DOHH2 (cell line): ENCODE results near the gene NCKAP1.

Experiments
- H3F3A ChIP-seq: fragments of 200-600 bp; sonication (generic), shearing (Covaris generic); 2 replicates; pipeline ENCODE4 v1.6.0; 2016; ENCODE audit warnings: antibody characterized with exemption, mild to moderate bottlenecking; ENCODE audit not compliant: control insufficient read depth, insufficient read depth
- H3K27ac ChIP-seq: fragments of 200-600 bp; sonication (generic); 2 replicates; pipeline ENCODE4 v1.5.1; 2014; ENCODE audit warnings: low read depth, mild to moderate bottlenecking, low read length, moderate library complexity
- H3K27me3 ChIP-seq: fragments of 200-600 bp; sonication (generic); 2 replicates; pipeline ENCODE4 v1.6.1; 2014; ENCODE audit warnings: mild to moderate bottlenecking, low read length, mixed read lengths; ENCODE audit not compliant: control insufficient read depth
- H3K36me3 ChIP-seq: fragments of 200-600 bp; sonication (generic); 2 replicates; pipeline ENCODE4 v1.6.1; 2014; ENCODE audit warnings: mild to moderate bottlenecking, low read length, moderate library complexity, mixed read lengths; ENCODE audit not compliant: control insufficient read depth
- H3K4me1 ChIP-seq: fragments of 200-600 bp; sonication (generic); 2 replicates; pipeline ENCODE4 v1.6.1; 2014; ENCODE audit warnings: mild to moderate bottlenecking, low read length, mixed read lengths; ENCODE audit not compliant: control insufficient read depth
- H3K4me2 ChIP-seq: fragments of 200-600 bp; sonication (generic); 2 replicates; pipeline ENCODE4 v1.6.0; 2014; ENCODE audit warnings: mild to moderate bottlenecking, low read length, moderate library complexity
- H3K4me3 ChIP-seq: fragments of 200-600 bp; sonication (generic); 2 replicates; pipeline ENCODE4 v1.5.1; 2014; ENCODE audit warnings: mild to moderate bottlenecking, low read length, mixed read lengths
- H3K79me2 ChIP-seq: fragments of 200-600 bp; sonication (generic); 2 replicates; pipeline ENCODE4 v1.6.1; 2014; ENCODE audit warnings: mild to moderate bottlenecking, low read length, mixed read lengths; ENCODE audit not compliant: control insufficient read depth
- H3K9me2 ChIP-seq: fragments of 200-600 bp; sonication (generic); replicated peaks from 2 replicates; pipeline ENCODE4 v1.6.1; 2014; ENCODE audit warnings: mild to moderate bottlenecking, low read length, mixed read lengths; ENCODE audit not compliant: control insufficient read depth
- H3K9me3 ChIP-seq: fragments of 200-600 bp; sonication (generic); 2 replicates; pipeline ENCODE4 v1.6.1; 2014; ENCODE audit warnings: antibody characterized with exemption, low read length, mixed read lengths; ENCODE audit not compliant: control insufficient read depth, insufficient read depth
- H4K20me1 ChIP-seq: fragments of 200-600 bp; sonication (generic); 2 replicates; pipeline ENCODE4 v1.6.0; 2014; ENCODE audit warnings: low read depth, mild to moderate bottlenecking, antibody characterized with exemption, low read length, moderate library complexity; ENCODE audit not compliant: control insufficient read depth, insufficient read depth
- EZH2phosphoT487 ChIP-seq: fragments of 200-600 bp; sonication (generic); IDR thresholded peaks from 2 replicates; pipeline ENCODE4 v1.6.1; 2017; ENCODE audit warnings: borderline replicate concordance, mild to moderate bottlenecking, antibody characterized with exemption, low read length, moderate library complexity, mixed read lengths
- TF ChIP-seq, protein P1 (sequence below): fragments of 200-600 bp; sonication (generic); IDR thresholded peaks from one replicate; pipeline ENCODE4 v1.5.1; 2014; ENCODE audit warnings: antibody characterized with exemption, mild to moderate bottlenecking, low read depth, low read length; ENCODE audit not compliant: poor library complexity, severe bottlenecking

Gene NCKAP1

DNA sequence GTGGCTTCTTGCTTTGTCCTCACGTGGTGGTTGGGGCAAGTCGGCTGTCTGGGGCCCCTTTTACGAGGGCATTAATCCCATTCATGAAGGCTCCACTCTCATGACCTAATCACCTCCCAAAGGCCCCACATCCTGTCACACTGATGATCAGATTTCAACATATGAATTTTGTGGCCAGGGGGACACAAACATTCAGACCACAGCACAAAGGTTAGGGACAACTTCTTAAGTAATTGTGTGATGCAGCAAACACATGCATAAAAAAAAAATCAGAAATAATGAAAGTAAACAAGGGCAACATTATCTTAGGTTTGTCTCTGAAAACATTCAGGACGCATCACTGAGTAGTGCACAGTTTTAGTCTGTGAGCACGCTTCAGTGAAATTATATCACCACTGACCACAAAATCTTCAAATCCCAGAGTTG is 117.6 kb downstream of the NCKAP1 start:
- no peaks in the 10 kb centered on the region for H3K9me3 ChIP-seq
- H3K4me1 ChIP-seq, result peaks cover 36% of the 10 kb centered on the region
- H3K27me3 ChIP-seq, result no peaks in the 10 kb centered on the region
- peak overlapping the region; percentile 40; the same call in 1 of the 2 replicates for H3K4me3 ChIP-seq
- H3K27ac ChIP-seq, result peak overlapping the region; percentile 68
- H3F3A ChIP-seq, result no peaks in the 10 kb centered on the region
- H3K36me3 ChIP-seq, result no peaks in the 10 kb centered on the region
- H3K4me2 ChIP-seq, result peak overlapping the region; percentile 71
- TF ChIP-seq, protein P1, sequence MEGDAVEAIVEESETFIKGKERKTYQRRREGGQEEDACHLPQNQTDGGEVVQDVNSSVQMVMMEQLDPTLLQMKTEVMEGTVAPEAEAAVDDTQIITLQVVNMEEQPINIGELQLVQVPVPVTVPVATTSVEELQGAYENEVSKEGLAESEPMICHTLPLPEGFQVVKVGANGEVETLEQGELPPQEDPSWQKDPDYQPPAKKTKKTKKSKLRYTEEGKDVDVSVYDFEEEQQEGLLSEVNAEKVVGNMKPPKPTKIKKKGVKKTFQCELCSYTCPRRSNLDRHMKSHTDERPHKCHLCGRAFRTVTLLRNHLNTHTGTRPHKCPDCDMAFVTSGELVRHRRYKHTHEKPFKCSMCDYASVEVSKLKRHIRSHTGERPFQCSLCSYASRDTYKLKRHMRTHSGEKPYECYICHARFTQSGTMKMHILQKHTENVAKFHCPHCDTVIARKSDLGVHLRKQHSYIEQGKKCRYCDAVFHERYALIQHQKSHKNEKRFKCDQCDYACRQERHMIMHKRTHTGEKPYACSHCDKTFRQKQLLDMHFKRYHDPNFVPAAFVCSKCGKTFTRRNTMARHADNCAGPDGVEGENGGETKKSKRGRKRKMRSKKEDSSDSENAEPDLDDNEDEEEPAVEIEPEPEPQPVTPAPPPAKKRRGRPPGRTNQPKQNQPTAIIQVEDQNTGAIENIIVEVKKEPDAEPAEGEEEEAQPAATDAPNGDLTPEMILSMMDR, result no peak
- TF ChIP-seq EZH2phosphoT487, result no peak
- no peaks in the 10 kb centered on the region for H4K20me1 ChIP-seq
- no peaks in the 10 kb centered on the region for H3K9me2 ChIP-seq
- no peaks in the 10 kb centered on the region for H3K79me2 ChIP-seq

DNA sequence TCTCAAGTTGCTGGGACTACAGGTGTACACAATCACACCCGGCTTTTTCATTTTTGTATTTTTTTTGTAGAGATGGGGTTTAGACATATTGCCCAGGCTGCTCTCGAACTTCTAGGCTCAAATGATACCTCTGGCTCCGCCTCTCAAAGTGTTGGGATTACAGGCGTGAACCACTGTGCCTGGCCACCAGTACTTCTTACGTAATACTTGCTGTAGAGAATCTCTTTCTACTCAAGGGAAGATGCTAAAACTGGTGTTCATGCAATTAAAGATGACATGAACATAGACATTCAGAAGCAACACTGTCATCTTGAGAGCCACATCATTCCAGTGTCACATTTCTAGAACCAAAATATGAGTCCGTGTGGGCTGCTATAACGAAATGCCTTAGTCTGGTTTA is 118.2 kb downstream of the NCKAP1 start:
- Histone ChIP-seq H3K79me2 (no peaks in the 10 kb centered on the region), H3K36me3 (no peaks in the 10 kb centered on the region), H3K9me2 (no peaks in the 10 kb centered on the region), H3K27ac (peak overlapping the region; percentile 68), H3K27me3 (no peaks in the 10 kb centered on the region), H3K4me1 (peaks cover 41% of the 10 kb centered on the region), H3K9me3 (no peaks in the 10 kb centered on the region), H3K4me2 (peak overlapping the region; percentile 71), H4K20me1 (no peaks in the 10 kb centered on the region), H3K4me3 (peak overlapping the region; percentile 40; the same call in 1 of the 2 replicates), H3F3A (no peaks in the 10 kb centered on the region)
- TF ChIP-seq EZH2phosphoT487, result no peak
- TF ChIP-seq, protein P1, result no peak

DNA sequence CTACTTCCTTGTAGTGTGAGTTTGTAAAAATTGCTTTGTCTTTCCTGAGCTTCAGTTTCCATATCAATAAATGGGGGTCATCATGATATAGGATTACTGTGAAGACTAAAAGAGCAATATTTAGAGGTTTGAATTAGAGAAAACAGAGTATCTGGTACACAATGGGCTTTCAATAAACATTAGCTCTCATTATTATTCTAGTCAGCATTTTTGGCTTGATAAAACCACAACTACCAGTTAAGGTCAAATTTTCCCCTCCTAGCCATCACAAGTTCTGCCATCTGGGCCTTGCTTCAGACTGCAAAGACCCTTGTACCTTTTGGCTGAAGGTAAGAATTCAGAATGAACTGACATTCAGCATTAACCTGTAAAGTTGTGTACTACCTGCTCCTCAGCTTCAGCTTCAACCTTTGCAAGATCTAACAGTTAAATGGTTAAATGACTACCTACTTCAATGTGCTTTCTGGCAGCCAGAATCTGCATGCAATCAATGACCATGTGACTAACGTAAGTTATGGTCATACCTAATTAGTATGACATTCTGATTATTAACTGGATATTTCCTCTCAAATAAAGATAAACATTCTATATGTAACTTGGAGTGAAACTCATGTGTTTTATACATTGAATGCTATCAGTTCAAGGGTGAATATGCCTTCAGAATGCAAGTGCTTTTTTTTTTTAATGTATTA is 119.2 kb downstream of the NCKAP1 start:
- Histone ChIP-seq H3K27ac (no peak overlapping the region), H3K4me3 (no peak overlapping the region), H3F3A (no peaks in the 10 kb centered on the region), H3K4me2 (no peak overlapping the region), H3K79me2 (no peaks in the 10 kb centered on the region), H4K20me1 (no peaks in the 10 kb centered on the region), H3K9me3 (no peaks in the 10 kb centered on the region), H3K27me3 (no peaks in the 10 kb centered on the region), H3K4me1 (peaks cover 49% of the 10 kb centered on the region), H3K36me3 (no peaks in the 10 kb centered on the region), H3K9me2 (no peaks in the 10 kb centered on the region)
- no peak for TF ChIP-seq EZH2phosphoT487
- TF ChIP-seq, protein P1, result no peak
